GM13976 (cell line): ENCODE results near the gene ADD3.
A peak's percentile ranks its signal among the peaks of the same experiment; 100 is the strongest.

Source experiments
- DNase-seq: peaks from one replicate; pipeline ENCODE4 v3.0.0; 2012; ENCODE audit warnings: low spot score
- in situ Hi-C: fragments of 300-500 bp; cut with MboI; formaldehyde crosslinking; loops from one replicate; pipeline ENCODE4 v1.12.0; 2022; ENCODE audit warnings: low sequenced_read_pairs, mixed read lengths, inconsistent platforms; ENCODE audit not compliant: unreplicated experiment
- TF ChIP-seq, protein P1 (sequence below): IDR thresholded peaks from 2 replicates; pipeline ENCODE4 v1.5.1; 2012; ENCODE audit warnings: borderline replicate concordance, mild to moderate bottlenecking; ENCODE audit not compliant: insufficient read depth; ENCODE audit errors: extremely low read depth, missing control alignments, control extremely low read depth

The ADD3 gene

DNA sequence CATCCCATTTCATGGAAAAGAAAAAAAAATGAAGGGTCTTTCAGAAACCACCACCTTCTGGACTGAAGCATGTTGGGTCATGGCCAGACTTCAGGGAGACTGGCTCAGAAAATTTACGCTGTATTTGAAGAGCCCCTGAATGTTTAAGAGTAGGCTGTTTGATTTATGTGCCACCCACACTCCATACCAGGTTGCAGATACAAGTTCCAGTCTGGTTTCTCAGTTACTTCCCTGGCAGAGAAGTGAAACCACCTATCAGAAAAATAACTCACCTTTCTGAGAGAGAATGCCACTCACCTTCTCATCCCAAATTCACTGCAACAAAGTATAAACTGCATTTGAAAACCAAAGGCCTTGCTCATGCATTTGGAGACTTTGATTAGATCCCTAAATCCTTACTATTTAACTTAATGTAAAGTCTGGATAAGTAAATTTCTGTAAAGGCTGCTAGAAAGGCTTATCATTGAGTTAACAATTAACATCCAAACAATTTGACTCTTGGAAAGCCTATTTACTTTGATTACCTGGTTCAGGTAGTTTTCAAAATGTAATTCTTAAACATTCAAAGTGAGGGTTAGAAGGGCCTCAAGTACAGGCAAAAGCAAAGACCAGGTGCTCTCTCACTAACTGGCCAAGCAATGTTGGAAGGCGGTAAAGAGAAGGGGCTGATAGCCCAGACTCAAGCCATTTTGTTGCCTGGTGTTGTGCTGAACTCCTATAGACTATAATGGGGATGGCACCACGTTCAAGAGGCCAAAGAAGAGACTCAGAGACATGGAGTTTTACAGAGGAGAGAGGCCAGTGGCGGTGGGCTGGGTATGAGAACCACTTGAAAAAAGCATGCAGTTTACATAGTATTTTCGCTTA lies 12.8 kb upstream of the ADD3 start:
- TF ChIP-seq, protein P1, sequence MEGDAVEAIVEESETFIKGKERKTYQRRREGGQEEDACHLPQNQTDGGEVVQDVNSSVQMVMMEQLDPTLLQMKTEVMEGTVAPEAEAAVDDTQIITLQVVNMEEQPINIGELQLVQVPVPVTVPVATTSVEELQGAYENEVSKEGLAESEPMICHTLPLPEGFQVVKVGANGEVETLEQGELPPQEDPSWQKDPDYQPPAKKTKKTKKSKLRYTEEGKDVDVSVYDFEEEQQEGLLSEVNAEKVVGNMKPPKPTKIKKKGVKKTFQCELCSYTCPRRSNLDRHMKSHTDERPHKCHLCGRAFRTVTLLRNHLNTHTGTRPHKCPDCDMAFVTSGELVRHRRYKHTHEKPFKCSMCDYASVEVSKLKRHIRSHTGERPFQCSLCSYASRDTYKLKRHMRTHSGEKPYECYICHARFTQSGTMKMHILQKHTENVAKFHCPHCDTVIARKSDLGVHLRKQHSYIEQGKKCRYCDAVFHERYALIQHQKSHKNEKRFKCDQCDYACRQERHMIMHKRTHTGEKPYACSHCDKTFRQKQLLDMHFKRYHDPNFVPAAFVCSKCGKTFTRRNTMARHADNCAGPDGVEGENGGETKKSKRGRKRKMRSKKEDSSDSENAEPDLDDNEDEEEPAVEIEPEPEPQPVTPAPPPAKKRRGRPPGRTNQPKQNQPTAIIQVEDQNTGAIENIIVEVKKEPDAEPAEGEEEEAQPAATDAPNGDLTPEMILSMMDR, result no peak
- no peak for DNase-seq
- in situ Hi-C loops, result no loop called here

DNA sequence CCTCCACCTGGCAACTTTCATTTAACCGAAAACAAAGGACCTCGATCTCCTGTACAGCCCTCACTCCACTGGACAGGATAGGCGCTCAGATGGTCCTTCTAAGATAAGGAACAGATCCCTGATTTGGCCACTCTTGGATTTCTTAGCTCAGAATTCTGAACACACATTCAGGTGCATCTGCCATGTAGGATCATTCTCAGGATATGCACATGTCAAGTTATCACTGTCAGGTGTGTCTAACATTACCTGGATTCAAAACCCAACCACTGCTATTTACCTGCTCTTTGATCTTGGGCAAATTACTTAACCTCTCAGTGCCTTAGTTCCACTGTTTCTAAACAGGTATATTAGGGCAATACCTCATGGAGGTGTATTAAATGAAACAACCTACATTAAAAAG lies 12.2 kb upstream of the ADD3 start:
- no peak for DNase-seq
- TF ChIP-seq, protein P1, result no peak
- in situ Hi-C loops, result no loop called here

DNA sequence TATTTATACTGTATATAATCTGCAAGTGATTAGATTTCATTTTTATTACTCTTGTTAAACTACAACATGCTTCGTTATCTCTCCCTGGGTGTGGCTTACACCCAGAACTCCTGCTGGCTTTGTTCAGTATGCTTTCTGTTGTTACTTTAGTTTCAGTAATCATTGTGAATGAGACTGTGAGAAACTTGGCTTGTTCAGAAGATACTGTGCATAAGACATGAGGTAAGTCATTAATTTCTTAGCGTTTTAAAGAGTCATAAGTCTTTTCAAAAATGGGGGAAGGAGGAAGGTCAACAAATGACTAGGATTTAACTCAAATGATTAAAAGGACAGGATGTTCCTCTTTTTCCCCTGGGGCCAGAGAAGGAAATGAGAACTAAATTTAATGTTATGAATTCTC lies 11.6 kb upstream of the ADD3 start:
- in situ Hi-C loops, result no loop called here
- TF ChIP-seq, protein P1, result no peak
- DNase-seq, result no peak

DNA sequence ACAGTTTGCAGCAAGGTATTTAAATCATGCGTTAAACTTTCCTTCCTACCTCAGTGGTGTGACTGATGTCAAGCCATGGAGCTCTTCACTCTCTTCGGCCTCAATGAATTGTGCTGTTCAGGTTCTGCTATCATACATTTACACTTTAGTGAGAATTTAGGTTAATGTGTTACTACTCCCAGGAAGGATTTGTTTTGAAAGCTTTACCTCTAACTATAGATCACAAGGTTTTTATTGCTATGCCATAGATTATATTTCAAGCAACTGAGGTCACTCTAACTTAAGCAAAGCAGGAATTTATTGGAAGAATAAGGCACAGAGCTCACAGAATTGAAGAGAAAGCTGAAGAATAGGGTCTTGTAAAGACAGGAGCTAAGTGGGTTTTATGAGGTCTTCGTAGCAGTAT lies 11.0 kb upstream of the ADD3 start:
- in situ Hi-C loops, result no loop called here

DNA sequence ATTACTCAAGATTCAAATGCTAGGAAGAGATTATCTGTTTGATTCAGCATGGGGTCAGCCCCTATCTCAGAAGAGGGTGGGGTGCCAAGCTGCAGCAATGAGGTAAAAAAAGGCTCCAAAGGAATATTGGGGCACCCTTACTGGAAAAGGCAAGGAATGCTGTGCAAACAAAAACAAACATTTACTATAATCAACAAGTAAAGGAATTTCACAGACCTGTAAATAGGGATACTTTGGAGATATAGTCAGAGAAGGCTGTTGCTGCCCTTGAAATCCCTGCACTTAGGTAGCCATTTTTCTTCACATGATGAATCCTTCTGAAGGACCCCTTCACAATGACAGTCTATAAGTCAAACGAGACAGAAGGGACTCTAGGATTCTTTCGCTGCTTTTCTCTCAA lies 10.6 kb upstream of the ADD3 start:
- TF ChIP-seq, protein P1, result no peak
- in situ Hi-C loops, result no loop called here
- no peak for DNase-seq

More for the DNA sequence above, 11.0 kb upstream of the ADD3 start:
- no peak for DNase-seq
- TF ChIP-seq, protein P1, result peak; percentile 6

DNA sequence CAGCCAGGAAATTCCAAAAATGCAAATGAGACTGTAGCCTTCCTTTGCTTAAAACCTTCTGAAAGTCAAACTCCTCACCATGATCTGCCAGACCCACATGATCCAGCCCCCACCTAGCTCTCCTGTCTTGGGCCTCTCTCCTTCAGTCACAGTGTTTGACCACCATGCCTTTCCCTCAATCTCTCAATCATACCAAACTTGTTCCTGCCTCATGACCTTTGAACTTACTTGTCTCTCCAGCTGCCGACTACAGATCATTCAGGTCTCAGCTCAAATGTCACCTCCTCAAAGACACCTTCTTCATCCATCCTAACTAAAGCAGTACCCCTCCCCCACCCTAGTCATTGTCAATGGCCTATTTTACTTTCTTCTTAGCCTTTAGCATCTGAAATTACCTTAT lies 9.3 kb upstream of the ADD3 start:
- in situ Hi-C loops, result no loop called here
- TF ChIP-seq, protein P1, result no peak
- no peak for DNase-seq
